SU-DHL-6 (cell line): ENCODE results near the gene MRPL33.

Experiments used
- H2AFZ ChIP-seq: fragments of 200-600 bp; sonication (generic); 2 replicates; pipeline ENCODE4 v1.6.1; 2014; ENCODE audit warnings: low read depth, mild to moderate bottlenecking, moderate library complexity, mixed read lengths, antibody characterized with exemption, low read length; ENCODE audit not compliant: severe bottlenecking
- H3F3A ChIP-seq: fragments of 200-600 bp; shearing (Covaris generic); 2 replicates; pipeline ENCODE4 v1.6.0; 2016; ENCODE audit warnings: antibody characterized with exemption, mild to moderate bottlenecking; ENCODE audit not compliant: insufficient read depth
- H3K27ac ChIP-seq: fragments of 200-600 bp; sonication (generic); 2 replicates; pipeline ENCODE4 v1.5.1; 2016; ENCODE audit warnings: low read depth, mild to moderate bottlenecking, low read length, moderate library complexity, mixed read lengths
- H3K27me3 ChIP-seq: fragments of 200-600 bp; sonication (generic), shearing (Covaris generic); 2 replicates; pipeline ENCODE4 v1.6.0; 2014; ENCODE audit warnings: mild to moderate bottlenecking, low read length
- H3K36me3 ChIP-seq: fragments of 200-600 bp; sonication (generic); 2 replicates; pipeline ENCODE4 v1.6.1; 2014; ENCODE audit warnings: mild to moderate bottlenecking, low read length, mixed read lengths
- H3K4me2 ChIP-seq: fragments of 300-600, 200-600 bp; shearing (Covaris generic), sonication (generic); 2 replicates; pipeline ENCODE4 v1.6.0; 2014; ENCODE audit warnings: low read length, low read depth, mild to moderate bottlenecking; ENCODE audit not compliant: poor library complexity, severe bottlenecking
- H3K4me3 ChIP-seq: fragments of 200-600 bp; sonication (generic); 2 replicates; pipeline ENCODE4 v1.5.1; 2014; ENCODE audit warnings: antibody characterized with exemption, low read length, mild to moderate bottlenecking, mixed read lengths; ENCODE audit not compliant: insufficient read depth, poor library complexity, severe bottlenecking
- H3K79me2 ChIP-seq: fragments of 200-600 bp; sonication (generic); 2 replicates; pipeline ENCODE4 v1.6.1; 2014; ENCODE audit warnings: mild to moderate bottlenecking, low read length, moderate library complexity; ENCODE audit not compliant: insufficient read depth
- H3K9ac ChIP-seq: fragments of 200-600 bp; sonication (generic); 2 replicates; pipeline ENCODE4 v1.7.0; 2014; ENCODE audit warnings: mild to moderate bottlenecking, low read length
- H3K9me2 ChIP-seq: fragments of 200-600 bp; sonication (generic); replicated peaks from 2 replicates; pipeline ENCODE4 v1.6.1; 2014; ENCODE audit warnings: low read length; ENCODE audit not compliant: insufficient read depth
- H3K9me3 ChIP-seq: fragments of 200-600 bp; sonication (generic); 2 replicates; pipeline ENCODE4 v1.6.1; 2014; ENCODE audit warnings: low read length, mixed read lengths; ENCODE audit not compliant: insufficient read depth
- H4K20me1 ChIP-seq: fragments of 200-600 bp; sonication (generic); 2 replicates; pipeline ENCODE4 v1.6.1; 2014; ENCODE audit warnings: low read depth, mild to moderate bottlenecking, antibody characterized with exemption, low read length, moderate library complexity, mixed read lengths
- EZH2phosphoT487 ChIP-seq: fragments of 200-600 bp; sonication (generic), shearing (Covaris generic); conservative IDR thresholded peaks from 2 replicates; pipeline ENCODE4 v1.6.1; 2018; ENCODE audit warnings: mild to moderate bottlenecking, antibody characterized with exemption, low read length, moderate library complexity, mixed read lengths
- TF ChIP-seq, protein P1 (sequence below): fragments of 200-600 bp; sonication (generic); IDR thresholded peaks from one replicate; pipeline ENCODE4 v1.5.1; 2017; ENCODE audit warnings: antibody characterized with exemption, mild to moderate bottlenecking, low read length, moderate library complexity; ENCODE audit not compliant: insufficient read depth, poor library complexity, severe bottlenecking

The MRPL33 gene

GRCh38 chr2:27728081-27728858, 43.2 kb upstream of the MRPL33 start:
- Histone ChIP-seq H3K4me3 (no peak overlapping the region), H3K79me2 (no peaks in the 10 kb centered on the region), H2AFZ (no peak overlapping the region), H3K27me3 (no peaks in the 10 kb centered on the region), H3K9me3 (no peaks in the 10 kb centered on the region), H3K36me3 (no peaks in the 10 kb centered on the region), H3K9me2 (no peaks in the 10 kb centered on the region), H3K9ac (no peak overlapping the region), H3F3A (no peaks in the 10 kb centered on the region), H3K4me2 (no peak overlapping the region), H3K27ac (no peak overlapping the region), H4K20me1 (no peaks in the 10 kb centered on the region)
- TF ChIP-seq, protein P1, sequence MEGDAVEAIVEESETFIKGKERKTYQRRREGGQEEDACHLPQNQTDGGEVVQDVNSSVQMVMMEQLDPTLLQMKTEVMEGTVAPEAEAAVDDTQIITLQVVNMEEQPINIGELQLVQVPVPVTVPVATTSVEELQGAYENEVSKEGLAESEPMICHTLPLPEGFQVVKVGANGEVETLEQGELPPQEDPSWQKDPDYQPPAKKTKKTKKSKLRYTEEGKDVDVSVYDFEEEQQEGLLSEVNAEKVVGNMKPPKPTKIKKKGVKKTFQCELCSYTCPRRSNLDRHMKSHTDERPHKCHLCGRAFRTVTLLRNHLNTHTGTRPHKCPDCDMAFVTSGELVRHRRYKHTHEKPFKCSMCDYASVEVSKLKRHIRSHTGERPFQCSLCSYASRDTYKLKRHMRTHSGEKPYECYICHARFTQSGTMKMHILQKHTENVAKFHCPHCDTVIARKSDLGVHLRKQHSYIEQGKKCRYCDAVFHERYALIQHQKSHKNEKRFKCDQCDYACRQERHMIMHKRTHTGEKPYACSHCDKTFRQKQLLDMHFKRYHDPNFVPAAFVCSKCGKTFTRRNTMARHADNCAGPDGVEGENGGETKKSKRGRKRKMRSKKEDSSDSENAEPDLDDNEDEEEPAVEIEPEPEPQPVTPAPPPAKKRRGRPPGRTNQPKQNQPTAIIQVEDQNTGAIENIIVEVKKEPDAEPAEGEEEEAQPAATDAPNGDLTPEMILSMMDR = no peak
- TF ChIP-seq EZH2phosphoT487 = no peak

GRCh38 chr2:27729198-27729597, 42.3 kb upstream of the MRPL33 start:
- H3K4me2 ChIP-seq = no peak overlapping the region
- H3K27ac ChIP-seq = no peak overlapping the region
- no peak overlapping the region for H3K4me3 ChIP-seq
- H3K9me3 ChIP-seq = no peaks in the 10 kb centered on the region
- H3K36me3 ChIP-seq = no peaks in the 10 kb centered on the region
- TF ChIP-seq, protein P1 = no peak
- no peak for TF ChIP-seq EZH2phosphoT487
- no peak overlapping the region for H2AFZ ChIP-seq
- H4K20me1 ChIP-seq = no peaks in the 10 kb centered on the region
- H3K27me3 ChIP-seq = no peaks in the 10 kb centered on the region
- no peaks in the 10 kb centered on the region for H3F3A ChIP-seq
- no peak overlapping the region for H3K9ac ChIP-seq
- H3K9me2 ChIP-seq = no peaks in the 10 kb centered on the region
- no peaks in the 10 kb centered on the region for H3K79me2 ChIP-seq

GRCh38 chr2:27729614-27730013, 41.9 kb upstream of the MRPL33 start:
- Histone ChIP-seq H3F3A (no peaks in the 10 kb centered on the region), H3K79me2 (no peaks in the 10 kb centered on the region), H3K9ac (no peak overlapping the region), H3K4me2 (no peak overlapping the region), H3K9me2 (no peaks in the 10 kb centered on the region), H3K27ac (no peak overlapping the region), H3K36me3 (no peaks in the 10 kb centered on the region), H2AFZ (no peak overlapping the region), H3K9me3 (no peaks in the 10 kb centered on the region), H3K27me3 (no peaks in the 10 kb centered on the region), H4K20me1 (no peaks in the 10 kb centered on the region), H3K4me3 (no peak overlapping the region)
- TF ChIP-seq, protein P1 = no peak
- TF ChIP-seq EZH2phosphoT487 = no peak
